CD1c-positive myeloid dendritic cell (primary cell): ENCODE data around the gene SLC12A9.
"Not testable (repeated sequence)": the region's sequence is repeated elsewhere in the genome, so short reads cannot be mapped to it uniquely, and the experiment has no call there.

Experiments
- DNase-seq: peaks from one replicate; pipeline ENCODE4 v3.0.0-alpha.2; 2016; ENCODE audit errors: extremely low spot score

Gene SLC12A9

GRCh38 chr7:100852048-100852872 is at the start of gene SLC12A9:
Gene SLC12A9 (plus strand): TSS chr7:100852713. CDS start chr7:100854198, 1,485 bp downstream.
- DNase-seq = peak; percentile 94

GRCh38 chr7:100802951-100803350 is 49.6 kb upstream of the SLC12A9 start:
- DNase-seq = no peak

GRCh38 chr7:100803398-100804161 is 48.9 kb upstream of the SLC12A9 start:
- peak; percentile 93 for DNase-seq

GRCh38 chr7:100804681-100805431 is 47.7 kb upstream of the SLC12A9 start:
- DNase-seq = no peak

GRCh38 chr7:100806276-100806675 is 46.2 kb upstream of the SLC12A9 start:
- DNase-seq = no peak

GRCh38 chr7:100806883-100807282 is 45.6 kb upstream of the SLC12A9 start:
- DNase-seq = not testable (repeated sequence)

GRCh38 chr7:100808354-100808875 is 44.1 kb upstream of the SLC12A9 start:
- DNase-seq = no peak

GRCh38 chr7:100811480-100811879 is 41.0 kb upstream of the SLC12A9 start:
- no peak for DNase-seq

- no peak for DNase-seq
These were observed 39.8 kb upstream of the SLC12A9 start for GRCh38 chr7:100812729-100813128.

- DNase-seq = not testable (repeated sequence)
These were observed 36.0 kb upstream of the SLC12A9 start for GRCh38 chr7:100816515-100816914.

GRCh38 chr7:100817097-100817496 is 35.4 kb upstream of the SLC12A9 start:
- DNase-seq = no peak

GRCh38 chr7:100818366-100818765 is 34.1 kb upstream of the SLC12A9 start:
- DNase-seq = no peak

GRCh38 chr7:100818825-100819224 is 33.7 kb upstream of the SLC12A9 start:
- no peak for DNase-seq

- no peak for DNase-seq
These were observed 32.9 kb upstream of the SLC12A9 start for GRCh38 chr7:100819586-100819985.

- no peak for DNase-seq
These were observed 30.0 kb upstream of the SLC12A9 start for GRCh38 chr7:100822236-100823139.

- DNase-seq = no peak
These were observed 29.4 kb upstream of the SLC12A9 start for GRCh38 chr7:100823140-100823525.

- no peak for DNase-seq
These were observed 29.0 kb upstream of the SLC12A9 start for GRCh38 chr7:100823534-100823933.

- no peak for DNase-seq
These were observed 27.9 kb upstream of the SLC12A9 start for GRCh38 chr7:100824499-100825214.

- no peak for DNase-seq
These were observed 27.3 kb upstream of the SLC12A9 start for GRCh38 chr7:100825215-100825671.
